ENCODE data around the gene NHLH2. TPM values are rescaled to one million over a fixed set of nuclear protein-coding genes. Genes with fewer than 3 reads are reported as not detected.

Gene NHLH2
- total and polyA plus RNA-seq, 4 donors: not detected

GRCh38 chr1:115882913-115883902, 42.3 kb upstream of the NHLH2 start (continued):
- TF ChIP-seq RAD21 (IDR thresholded peaks at IDR 0.05): no peak
- no peak for TF ChIP-seq SP1 (IDR thresholded peaks at IDR 0.05)
- no peak for TF ChIP-seq HNF4A (conservative IDR thresholded peaks at IDR 0.05)
- no peak for TF ChIP-seq MAX (IDR thresholded peaks at IDR 0.05)
- TF ChIP-seq HNF4G (IDR thresholded peaks at IDR 0.05): no peak
- no peak for TF ChIP-seq NR2F2 (IDR thresholded peaks at IDR 0.05)
- TF ChIP-seq FOXA2 (IDR thresholded peaks at IDR 0.05): no peak
- no peak for TF ChIP-seq GABPA (IDR thresholded peaks at IDR 0.05 in 1 of 2, conservative IDR thresholded peaks at IDR 0.05 in 1 of 2)
- TF ChIP-seq CTCF (IDR thresholded peaks at IDR 0.05; ENCODE audit: low read depth, low read length, missing input control): no peak

DNA sequence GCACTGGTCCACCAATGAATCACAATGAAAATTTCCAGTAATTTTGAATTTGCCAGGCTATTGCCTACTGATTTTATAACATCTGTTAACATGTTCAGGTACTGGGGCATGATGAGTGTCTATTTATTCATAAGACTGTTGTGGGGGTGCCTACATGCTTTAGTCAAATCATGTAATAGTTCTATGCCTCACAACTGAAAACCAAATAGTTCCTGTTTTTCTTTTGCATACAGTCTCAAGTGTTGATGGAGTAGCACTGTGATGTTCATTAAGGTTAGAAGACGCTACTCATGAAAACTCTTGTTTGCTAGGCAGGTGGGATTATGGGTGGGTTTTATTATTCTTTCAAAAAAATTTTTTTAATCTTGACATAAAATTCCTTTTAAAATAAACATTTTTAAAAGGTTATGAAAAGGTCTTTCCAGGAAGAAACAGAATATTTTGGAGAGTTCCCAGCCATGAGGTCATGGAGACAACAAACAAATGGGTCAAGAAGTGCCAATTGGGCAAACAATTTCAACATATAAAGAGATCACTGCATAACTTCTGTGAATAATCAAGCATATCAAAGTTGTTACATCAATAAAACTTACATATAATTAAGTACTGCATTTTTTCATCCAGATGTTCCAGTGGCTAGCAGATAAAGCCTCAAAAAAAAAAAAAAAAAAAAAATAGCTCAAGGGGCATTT, 40.2 kb upstream of the NHLH2 start:
- H3K9me3 ChIP-seq (ENCODE audit: control insufficient read depth in 4 of 4, low read length in 3 of 4): no peaks in the 10 kb centered on the region
- peaks cover 0 to 3% (median 0%) of the 10 kb centered on the region in 4 donors for H3K4me1 ChIP-seq (ENCODE audit: control insufficient read depth in 4 of 4, insufficient read depth in 4 of 4, low read length in 3 of 4)
- peaks cover 0 to 12% (median 0%) of the 10 kb centered on the region in 4 donors for H3K27me3 ChIP-seq (ENCODE audit: control insufficient read depth in 4 of 4, insufficient read depth in 4 of 4, low read length in 3 of 4)
- H3K36me3 ChIP-seq (ENCODE audit: control insufficient read depth in 4 of 4, insufficient read depth in 3 of 4, low read depth in 1 of 4, low read length in 3 of 4): no peaks in the 10 kb centered on the region
- 90% methylated on average over 1 of the region's 1 CpG for WGBS
- H3K4me3 ChIP-seq (ENCODE audit: low read depth in 1 of 3, low read length in 3 of 3): no peak overlapping the region
- no peak for TF ChIP-seq REST (IDR thresholded peaks at IDR 0.05)
- TF ChIP-seq EGR1 (IDR thresholded peaks at IDR 0.05; ENCODE audit: low read depth in 2 of 2): peak in 1 of 2 donors; percentile 29
- peak in 1 of 2 donors; percentile 23 for TF ChIP-seq HNF4A (conservative IDR thresholded peaks at IDR 0.05)
- peak; percentile 67 to 70 for TF ChIP-seq JUND (IDR thresholded peaks at IDR 0.05)
- no peak for TF ChIP-seq ZBTB33 (IDR thresholded peaks at IDR 0.05)
- H3K27ac ChIP-seq (ENCODE audit: low read depth in 1 of 2, low read length in 2 of 2): no peak overlapping the region
- no peak for DNase-seq (ENCODE audit: low spot score)
- no peak overlapping the region for H3K9ac ChIP-seq (ENCODE audit: low read depth in 1 of 2, low read length in 2 of 2)
